GM12878 (cell line): ENCODE results near the gene HSD17B2. TPM values are rescaled to one million over a fixed set of nuclear protein-coding genes. Genes with fewer than 3 reads are reported as not detected.

Source experiments
- ATAC-seq: fragments of 200-7000 bp; cut with Tn5 transposase; 3 replicates; pipeline ENCODE4 v1.9.1; 2020; ENCODE audit warnings: mild to moderate bottlenecking, moderate library complexity
- BruUV-seq: library from RNA; stranded (reverse); fragments of 400-500 nt; replicated peaks from 2 replicates; lab custom pipeline; 2021; lab: Mats Ljungman, UMichigan
- CTCF ChIA-PET: fragments of 300-600 bp; sonication (Branson Sonifier 250); formaldehyde crosslinking; extraction: SDS; loops from one replicate; lab custom pipeline; 2021; ENCODE audit warnings: inconsistent platforms; lab: Yijun Ruan, JAX
- POLR2A ChIA-PET: fragments of 350-600 bp; formaldehyde crosslinking; extraction: SDS; loops from one replicate; lab custom pipeline; 2021; ENCODE audit warnings: inconsistent platforms; lab: Charles Lee
- RAD21 ChIA-PET: fragments of 300-600 bp; sonication (Branson Sonifier 250); formaldehyde crosslinking; loops from one replicate; lab custom pipeline; 2023; ENCODE audit warnings: antibody characterized with exemption; ENCODE audit not compliant: unreplicated experiment; lab: Charles Lee
- SMC1A ChIA-PET: fragments of 300-600 bp; sonication (Branson Sonifier 250); formaldehyde crosslinking; loops from one replicate; lab custom pipeline; 2023; ENCODE audit not compliant: unreplicated experiment, uncharacterized antibody; lab: Charles Lee
- DNase-seq: peaks from one replicate; pipeline ENCODE4 v3.0.0-alpha.2; 2011; ENCODE audit warnings: low read depth, low spot score
- FAIRE-seq: peaks from 3 replicates; lab custom pipeline; 2011; peaks lifted over from hg19 to GRCh38; lab: Jason Lieb, UNC
- H2AFZ ChIP-seq: 2 replicates; pipeline ENCODE4 v1.6.0; 2011; ENCODE audit warnings: low read depth, low read length, control low read depth; ENCODE audit not compliant: control insufficient read depth
- H3K27ac ChIP-seq: 2 replicates; pipeline ENCODE4 v1.5.1; 2011; ENCODE audit warnings: control low read depth; ENCODE audit not compliant: control insufficient read depth, insufficient read depth
- H3K27me3 ChIP-seq, 2 experiments: replicated peaks in 1 of 2; 2 replicates each; pipeline versions ENCODE4 v1.6.0 to v1.6.1; 2011; ENCODE audit warnings: low read length in 1 of 2; ENCODE audit not compliant: control insufficient read depth in 2 of 2, insufficient read depth in 2 of 2
- H3K36me3 ChIP-seq, 2 experiments: 2 replicates each; pipeline ENCODE4 v1.5.1; 2011; ENCODE audit warnings: low read length in 1 of 2; ENCODE audit not compliant: control insufficient read depth in 2 of 2, insufficient read depth in 2 of 2
- H3K4me1 ChIP-seq: 2 replicates; pipeline ENCODE4 v1.6.1; 2011; ENCODE audit warnings: mild to moderate bottlenecking, low read length, moderate library complexity, mixed read lengths; ENCODE audit not compliant: control insufficient read depth, insufficient read depth
- H3K4me2 ChIP-seq: 2 replicates; pipeline ENCODE4 v1.6.0; 2011; ENCODE audit warnings: control low read depth; ENCODE audit not compliant: control insufficient read depth, insufficient read depth
- H3K4me3 ChIP-seq: fragments of 200-600 bp; sonication (generic); 2 replicates; pipeline ENCODE4 v1.5.1; 2016
- H3K79me2 ChIP-seq: 2 replicates; pipeline ENCODE4 v1.6.0; 2011; ENCODE audit warnings: low read length; ENCODE audit not compliant: control insufficient read depth, insufficient read depth
- H3K9ac ChIP-seq: 2 replicates; pipeline ENCODE4 v1.8.0; 2011; ENCODE audit warnings: low read length, control low read depth, mixed read lengths; ENCODE audit not compliant: control insufficient read depth, insufficient read depth
- H3K9me3 ChIP-seq: replicated peaks from 3 replicates; pipeline ENCODE4 v1.5.1; 2011; ENCODE audit warnings: mild to moderate bottlenecking, low read length; ENCODE audit not compliant: control insufficient read depth, insufficient read depth
- H4K20me1 ChIP-seq: 2 replicates; pipeline ENCODE4 v1.6.0; 2011; ENCODE audit not compliant: control insufficient read depth, insufficient read depth
- ATF7 ChIP-seq: fragments of 450-650 bp; IDR thresholded peaks from 2 replicates; pipeline ENCODE4 v1.6.1; 2016; ENCODE audit warnings: low read depth, mild to moderate bottlenecking
- CBX5 ChIP-seq: sonication (generic); IDR thresholded peaks from 2 replicates; pipeline ENCODE4 v1.6.1; 2016; ENCODE audit warnings: low read depth, moderate library complexity, mild to moderate bottlenecking, inconsistent platforms
- LARP7 ChIP-seq: fragments of 450-650 bp; IDR thresholded peaks from 2 replicates; pipeline ENCODE4 v1.6.1; 2017; ENCODE audit warnings: mild to moderate bottlenecking
- NBN ChIP-seq: fragments of 450-650 bp; IDR thresholded peaks from 2 replicates; pipeline ENCODE4 v1.6.1; 2016
- NFYA ChIP-seq: IDR thresholded peaks from 2 replicates; pipeline ENCODE4 v1.6.1; 2011; ENCODE audit warnings: low read depth, mild to moderate bottlenecking, low read length, improper control_type of control experiment, borderline replicate concordance
- NR2C1 ChIP-seq: fragments of 450-650 bp; IDR thresholded peaks from 2 replicates; pipeline ENCODE4 v1.6.1; 2017; ENCODE audit warnings: antibody characterized with exemption, mild to moderate bottlenecking, moderate library complexity
- PML ChIP-seq: IDR thresholded peaks from 2 replicates; pipeline ENCODE4 v1.6.1; 2012; ENCODE audit warnings: low read length, inconsistent platforms
- POLR2AphosphoS2 ChIP-seq: IDR thresholded peaks from 2 replicates; pipeline ENCODE4 v1.6.1; 2011; ENCODE audit warnings: low read depth, mild to moderate bottlenecking, low read length, improper control_type of control experiment, moderate library complexity
- ZNF24 ChIP-seq: fragments of 450-650 bp; IDR thresholded peaks from 2 replicates; pipeline ENCODE4 v1.6.1; 2017; ENCODE audit warnings: antibody characterized with exemption, mild to moderate bottlenecking
- ZNF622 ChIP-seq: fragments of 450-650 bp; IDR thresholded peaks from 2 replicates; pipeline ENCODE4 v1.6.1; 2017; ENCODE audit warnings: mild to moderate bottlenecking, inconsistent platforms
- WGBS: methylation state at CpG from one replicate; pipeline ENCODE4 v1.1.6; 2016; ENCODE audit warnings: low lambda C conversion rate; ENCODE audit not compliant: insufficient replicate concordance, insufficient coverage; ENCODE audit errors: missing lambda C conversion rate; 5-methylcytosine and 5-hydroxymethylcytosine counted together
- in situ Hi-C: fragments of 300-500 bp; cut with MboI; formaldehyde crosslinking; loops from 9 replicates; pipeline ENCODE4 v1.14.3; 2018; ENCODE audit warnings: mixed read lengths
- intact Hi-C: fragments of 100-400 bp; cut with micrococcal nuclease; formaldehyde crosslinking; loops from one replicate; pipeline ENCODE4 v1.14.2; 2022; ENCODE audit not compliant: unreplicated experiment
- polyA plus RNA-seq, 11 experiments: library from polyadenylated mRNA; depleted of rRNA in 4 of 11; unstranded in 6 of 11; stranded (reverse) in 5 of 11; fragments of >200 nt; fragmentation: Nextera tagmentation in 4 of 11; fragmentation: Illumina TruSeq in 1 of 11; extraction: Ambion mirVana in 4 of 11; extraction: Trizol in 1 of 11; gene quantifications; 1 replicate in 1 of 11; 2 replicates in 10 of 11; pipeline versions ENCODE4 v1.2.1 to v1.2.3, GENCODE V29; 2011 to 2016; ENCODE audit warnings: inconsistent platforms in 2 of 11, missing spikeins in 2 of 11, low read depth in 1 of 11
- total RNA-seq, 4 experiments: library from RNA; depleted of rRNA in 3 of 4; stranded (reverse); fragments of >200 nt in 3 of 4; fragmentation: Illumina TruSeq in 1 of 4; extraction: Trizol in 1 of 4; gene quantifications; 2 replicates each; pipeline versions ENCODE4 v1.2.1 to v1.2.3, GENCODE V29; 2013 to 2021
- TF ChIP-seq, protein P1 (sequence below): fragments of 450-650 bp; formaldehyde crosslinking; IDR thresholded peaks from 2 replicates; pipeline ENCODE4 v1.5.0; 2022; ENCODE audit warnings: mild to moderate bottlenecking, missing genetic modification characterization
- TF ChIP-seq, protein P2 (sequence below): fragments of 450-650 bp; IDR thresholded peaks from 2 replicates; pipeline ENCODE4 v1.6.1; 2017; ENCODE audit warnings: low read depth, mild to moderate bottlenecking, moderate library complexity

Gene HSD17B2
- total and polyA plus RNA-seq, 10 of the 15 experiments (the other 5 are each of a cell fraction or from before 2014, with no cell fraction given): not detected

GRCh38 chr16:82047787-82048186 is 12.7 kb downstream of the HSD17B2 start (continued):
- TF ChIP-seq, protein P1, sequence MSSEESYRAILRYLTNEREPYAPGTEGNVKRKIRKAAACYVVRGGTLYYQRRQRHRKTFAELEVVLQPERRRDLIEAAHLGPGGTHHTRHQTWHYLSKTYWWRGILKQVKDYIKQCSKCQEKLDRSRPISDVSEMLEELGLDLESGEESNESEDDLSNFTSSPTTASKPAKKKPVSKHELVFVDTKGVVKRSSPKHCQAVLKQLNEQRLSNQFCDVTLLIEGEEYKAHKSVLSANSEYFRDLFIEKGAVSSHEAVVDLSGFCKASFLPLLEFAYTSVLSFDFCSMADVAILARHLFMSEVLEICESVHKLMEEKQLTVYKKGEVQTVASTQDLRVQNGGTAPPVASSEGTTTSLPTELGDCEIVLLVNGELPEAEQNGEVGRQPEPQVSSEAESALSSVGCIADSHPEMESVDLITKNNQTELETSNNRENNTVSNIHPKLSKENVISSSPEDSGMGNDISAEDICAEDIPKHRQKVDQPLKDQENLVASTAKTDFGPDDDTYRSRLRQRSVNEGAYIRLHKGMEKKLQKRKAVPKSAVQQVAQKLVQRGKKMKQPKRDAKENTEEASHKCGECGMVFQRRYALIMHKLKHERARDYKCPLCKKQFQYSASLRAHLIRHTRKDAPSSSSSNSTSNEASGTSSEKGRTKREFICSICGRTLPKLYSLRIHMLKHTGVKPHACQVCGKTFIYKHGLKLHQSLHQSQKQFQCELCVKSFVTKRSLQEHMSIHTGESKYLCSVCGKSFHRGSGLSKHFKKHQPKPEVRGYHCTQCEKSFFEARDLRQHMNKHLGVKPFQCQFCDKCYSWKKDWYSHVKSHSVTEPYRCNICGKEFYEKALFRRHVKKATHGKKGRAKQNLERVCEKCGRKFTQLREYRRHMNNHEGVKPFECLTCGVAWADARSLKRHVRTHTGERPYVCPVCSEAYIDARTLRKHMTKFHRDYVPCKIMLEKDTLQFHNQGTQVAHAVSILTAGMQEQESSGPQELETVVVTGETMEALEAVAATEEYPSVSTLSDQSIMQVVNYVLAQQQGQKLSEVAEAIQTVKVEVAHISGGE: no peak
- no peak for TF ChIP-seq NBN

- H3K4me1 ChIP-seq: no peaks in the 10 kb centered on the region
- no peak overlapping the region for H3K4me2 ChIP-seq
- H4K20me1 ChIP-seq: no peaks in the 10 kb centered on the region
- H3K4me3 ChIP-seq: no peak overlapping the region
- POLR2A ChIA-PET: no interaction called here
- no peaks in the 10 kb centered on the region for H3K79me2 ChIP-seq
- no peak for DNase-seq
- H3K27me3 ChIP-seq: peaks cover 0 to 1% of the 10 kb centered on the region in 2 experiments; a peak in 3 of 4 replicates
- SMC1A ChIA-PET: no interaction called here
- RAD21 ChIA-PET: no interaction called here
- H3K9ac ChIP-seq: no peak overlapping the region
- H2AFZ ChIP-seq: no peak overlapping the region
- H3K27ac ChIP-seq: no peak overlapping the region
- CTCF ChIA-PET: no interaction called here
- no peak for FAIRE-seq
- BruUV-seq: no TSS peak
- intact Hi-C loops (no loop called here), in situ Hi-C loops (no loop called here)
- H3K9me3 ChIP-seq: no peaks in the 10 kb centered on the region
- TF ChIP-seq ATF7: no peak
- TF ChIP-seq, protein P2, sequence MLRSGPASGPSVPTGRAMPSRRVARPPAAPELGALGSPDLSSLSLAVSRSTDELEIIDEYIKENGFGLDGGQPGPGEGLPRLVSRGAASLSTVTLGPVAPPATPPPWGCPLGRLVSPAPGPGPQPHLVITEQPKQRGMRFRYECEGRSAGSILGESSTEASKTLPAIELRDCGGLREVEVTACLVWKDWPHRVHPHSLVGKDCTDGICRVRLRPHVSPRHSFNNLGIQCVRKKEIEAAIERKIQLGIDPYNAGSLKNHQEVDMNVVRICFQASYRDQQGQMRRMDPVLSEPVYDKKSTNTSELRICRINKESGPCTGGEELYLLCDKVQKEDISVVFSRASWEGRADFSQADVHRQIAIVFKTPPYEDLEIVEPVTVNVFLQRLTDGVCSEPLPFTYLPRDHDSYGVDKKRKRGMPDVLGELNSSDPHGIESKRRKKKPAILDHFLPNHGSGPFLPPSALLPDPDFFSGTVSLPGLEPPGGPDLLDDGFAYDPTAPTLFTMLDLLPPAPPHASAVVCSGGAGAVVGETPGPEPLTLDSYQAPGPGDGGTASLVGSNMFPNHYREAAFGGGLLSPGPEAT: no peak
- no peak for TF ChIP-seq PML
- no peak for TF ChIP-seq NFYA
- no peak for TF ChIP-seq CBX5
- no peak for TF ChIP-seq ZNF622
- no peak for TF ChIP-seq POLR2AphosphoS2
- TF ChIP-seq ZNF24: no peak
- TF ChIP-seq LARP7: no peak
- no peak for TF ChIP-seq NR2C1
- H3K36me3 ChIP-seq: no peaks in the 10 kb centered on the region
- ATAC-seq: no peak
- 16% methylated on average over 1 of the region's 1 CpG for WGBS
These were observed 14.4 kb downstream of the HSD17B2 start for GRCh38 chr16:82049484-82049883.
